Hematopoietic multipotent progenitor cell treated with erythropoietin and hydrocortisone succinate and interleukin-3 and kit ligand, for 17 days (in vitro differentiated cells): ENCODE data around the gene OR1F1.
A peak's percentile ranks its signal among the peaks of the same experiment; 100 is the strongest.
"Not testable (repeated sequence)": the region's sequence is repeated elsewhere in the genome, so short reads cannot be mapped to it uniquely, and the experiment has no call there.

Source experiments
- DNase-seq: peaks from one replicate; pipeline ENCODE4 v3.0.0-alpha.2; 2015; ENCODE audit warnings: low spot score

The OR1F1 gene

DNA sequence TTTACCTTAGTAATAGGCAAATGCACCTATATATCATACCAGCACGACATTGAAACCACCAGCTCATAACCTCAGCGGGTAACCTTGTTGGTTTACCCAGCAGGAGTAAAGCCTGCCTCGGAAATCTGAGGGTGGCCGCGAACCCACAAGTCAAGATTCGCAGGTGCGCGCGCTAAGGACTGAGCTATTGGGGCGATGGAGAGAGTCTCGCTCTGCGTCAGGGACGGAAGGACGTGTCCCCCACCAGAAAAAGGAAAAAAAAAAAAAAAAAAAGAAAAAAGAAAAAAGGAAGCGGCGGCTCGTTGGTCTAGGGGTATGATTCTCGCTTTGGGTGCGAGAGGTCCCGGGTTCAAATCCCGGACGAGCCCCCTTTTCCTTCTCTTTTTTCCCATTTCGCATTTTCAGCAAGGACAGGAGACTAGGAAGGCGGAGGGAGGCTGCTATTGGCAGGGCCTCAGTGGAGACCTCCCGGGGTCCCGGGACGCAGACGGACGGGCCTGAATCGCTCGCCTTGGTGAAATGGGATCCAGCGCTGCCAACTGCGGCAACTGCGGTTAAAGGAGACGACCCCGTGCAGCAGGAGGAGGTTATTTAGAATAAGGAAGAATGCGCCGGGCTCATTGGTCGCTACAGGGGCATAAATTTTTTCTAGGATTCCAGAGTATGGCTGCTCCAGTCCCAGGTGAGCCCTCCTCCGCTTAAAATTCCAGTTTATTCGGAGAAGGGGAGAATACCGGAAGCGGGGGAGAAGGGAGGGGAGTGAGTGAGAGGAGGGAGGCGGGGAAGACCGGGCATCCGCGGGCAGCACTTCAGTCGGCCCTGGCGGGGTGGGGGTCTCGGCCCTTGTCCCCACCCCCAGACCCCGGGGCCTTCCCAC lies at the start of gene OR1F1:
OR1F1 (plus strand) TSS at position 407 of the 877 bp plus-strand sequence.
- no peak for DNase-seq

GRCh38 chr16:3138342-3138741 lies 49.7 kb upstream of the OR1F1 start:
- no peak for DNase-seq

DNA sequence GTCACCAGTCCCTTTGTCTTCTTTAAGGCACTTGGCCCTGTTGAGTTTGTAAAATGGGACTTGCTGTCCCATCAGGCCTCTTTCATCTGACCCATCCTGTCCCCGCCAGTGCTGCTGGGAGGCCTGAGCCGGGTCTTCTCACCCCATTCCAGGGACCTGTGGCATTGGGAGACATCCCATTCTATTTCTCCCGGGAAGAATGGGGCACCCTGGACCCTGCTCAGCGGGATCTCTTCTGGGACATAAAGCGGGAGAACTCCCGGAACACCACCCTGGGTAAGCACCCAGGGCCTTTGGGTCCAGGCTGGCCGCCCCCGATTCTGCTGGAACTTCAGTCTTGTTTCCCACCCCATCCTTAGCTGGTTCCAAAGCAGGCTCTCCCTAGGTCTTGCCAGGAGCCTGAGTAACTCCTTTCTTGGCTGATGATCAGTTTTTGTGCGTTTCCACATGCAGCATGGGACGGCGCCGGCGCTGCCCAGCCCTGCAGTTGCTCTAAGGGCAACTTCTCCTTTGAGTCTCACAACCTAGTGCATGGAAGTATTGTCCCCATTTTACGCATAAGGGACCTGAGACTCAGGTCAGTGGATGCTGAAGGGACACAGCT lies 49.1 kb upstream of the OR1F1 start:
- DNase-seq = no peak

DNA sequence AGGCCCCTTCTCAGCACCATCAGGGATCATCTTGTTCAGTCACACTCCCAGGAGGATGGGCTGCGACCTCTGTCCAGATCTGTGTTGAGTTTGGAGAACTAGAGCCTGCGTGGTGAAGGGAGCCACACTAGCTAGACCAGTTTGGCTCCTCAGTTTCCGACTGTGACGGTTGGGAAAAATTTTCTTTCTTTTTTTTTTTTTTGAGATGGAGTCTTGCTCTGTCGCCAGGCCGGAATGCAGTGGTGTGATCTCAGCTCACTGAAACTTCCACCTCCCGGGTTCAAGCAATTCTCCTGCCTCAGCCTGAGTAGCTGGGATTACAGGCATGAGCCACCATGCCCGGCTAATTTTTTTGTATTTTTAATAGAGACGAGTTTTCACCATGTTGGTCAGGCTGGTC lies 48.4 kb upstream of the OR1F1 start:
- DNase-seq = not testable (repeated sequence)

DNA sequence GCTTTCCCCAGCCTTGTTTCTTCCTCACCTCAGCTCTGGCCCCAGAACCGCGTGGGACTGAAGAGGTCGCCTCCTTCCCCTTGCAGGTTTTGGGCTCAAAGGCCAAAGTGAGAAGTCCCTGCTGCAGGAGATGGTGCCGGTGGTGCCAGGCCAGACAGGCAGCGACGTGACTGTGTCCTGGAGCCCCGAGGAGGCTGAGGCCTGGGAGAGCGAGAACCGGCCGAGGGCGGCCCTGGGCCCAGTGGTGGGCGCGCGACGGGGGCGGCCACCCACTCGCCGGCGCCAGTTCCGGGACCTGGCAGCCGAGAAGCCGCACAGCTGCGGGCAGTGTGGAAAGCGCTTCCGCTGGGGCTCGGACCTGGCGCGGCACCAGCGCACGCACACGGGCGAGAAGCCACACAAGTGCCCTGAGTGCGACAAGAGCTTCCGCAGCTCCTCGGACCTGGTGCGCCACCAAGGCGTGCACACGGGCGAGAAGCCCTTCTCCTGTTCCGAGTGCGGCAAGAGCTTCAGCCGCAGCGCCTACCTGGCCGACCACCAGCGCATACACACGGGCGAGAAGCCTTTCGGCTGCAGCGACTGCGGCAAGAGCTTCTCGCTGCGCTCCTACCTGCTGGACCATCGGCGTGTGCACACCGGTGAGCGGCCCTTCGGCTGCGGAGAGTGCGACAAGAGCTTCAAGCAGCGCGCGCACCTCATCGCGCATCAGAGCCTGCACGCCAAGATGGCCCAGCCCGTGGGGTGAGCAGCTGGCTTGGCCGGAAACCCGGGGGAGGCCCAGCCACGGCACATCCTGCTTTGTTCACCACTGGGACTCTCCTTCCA lies 47.2 kb upstream of the OR1F1 start:
- no peak for DNase-seq

- no peak for DNase-seq
Observed at GRCh38 chr16:3141781-3142311, 46.2 kb upstream of the OR1F1 start.

- no peak for DNase-seq
Observed at GRCh38 chr16:3142327-3142726, 45.7 kb upstream of the OR1F1 start.

DNA sequence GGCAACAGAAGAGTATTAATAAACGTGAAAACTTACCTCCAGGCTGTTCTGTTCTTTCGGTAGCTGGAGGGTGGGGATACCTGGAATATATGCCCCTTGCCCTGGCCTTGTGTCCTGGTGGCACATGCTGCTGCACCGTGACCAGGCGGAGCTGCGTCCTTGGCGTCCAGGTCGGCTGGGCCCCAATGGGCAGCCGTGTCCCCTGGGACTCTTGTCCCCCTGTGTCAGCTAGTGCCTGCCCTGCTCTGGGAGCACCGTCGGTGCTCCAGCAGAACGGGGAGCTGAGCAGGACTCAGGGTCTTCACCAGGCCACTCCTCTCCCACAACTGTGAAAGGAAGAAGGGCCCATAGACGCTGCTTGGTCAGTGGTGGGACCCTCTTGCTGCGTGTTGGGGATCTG lies 45.2 kb upstream of the OR1F1 start:
- DNase-seq = no peak

DNA sequence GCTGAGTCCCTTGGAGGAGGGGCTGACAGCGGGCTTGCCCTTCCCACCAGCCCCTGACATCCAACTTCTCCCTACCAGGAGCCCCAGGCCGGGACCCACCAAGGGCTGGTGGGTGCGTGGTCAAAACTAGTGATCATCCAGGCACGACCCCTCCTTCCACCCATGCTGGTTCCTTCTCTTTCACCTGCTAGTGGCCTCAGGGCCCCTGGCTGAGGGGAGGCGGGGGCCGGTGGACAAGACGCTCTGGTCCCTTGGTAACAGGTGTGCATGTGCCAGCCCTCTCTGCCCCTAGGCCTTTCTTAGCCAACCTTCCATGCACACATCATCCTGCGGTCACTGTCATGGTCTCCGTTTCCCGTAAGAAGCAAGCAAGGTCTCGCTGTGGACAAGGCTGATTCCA lies 44.8 kb upstream of the OR1F1 start:
- DNase-seq = no peak

DNA sequence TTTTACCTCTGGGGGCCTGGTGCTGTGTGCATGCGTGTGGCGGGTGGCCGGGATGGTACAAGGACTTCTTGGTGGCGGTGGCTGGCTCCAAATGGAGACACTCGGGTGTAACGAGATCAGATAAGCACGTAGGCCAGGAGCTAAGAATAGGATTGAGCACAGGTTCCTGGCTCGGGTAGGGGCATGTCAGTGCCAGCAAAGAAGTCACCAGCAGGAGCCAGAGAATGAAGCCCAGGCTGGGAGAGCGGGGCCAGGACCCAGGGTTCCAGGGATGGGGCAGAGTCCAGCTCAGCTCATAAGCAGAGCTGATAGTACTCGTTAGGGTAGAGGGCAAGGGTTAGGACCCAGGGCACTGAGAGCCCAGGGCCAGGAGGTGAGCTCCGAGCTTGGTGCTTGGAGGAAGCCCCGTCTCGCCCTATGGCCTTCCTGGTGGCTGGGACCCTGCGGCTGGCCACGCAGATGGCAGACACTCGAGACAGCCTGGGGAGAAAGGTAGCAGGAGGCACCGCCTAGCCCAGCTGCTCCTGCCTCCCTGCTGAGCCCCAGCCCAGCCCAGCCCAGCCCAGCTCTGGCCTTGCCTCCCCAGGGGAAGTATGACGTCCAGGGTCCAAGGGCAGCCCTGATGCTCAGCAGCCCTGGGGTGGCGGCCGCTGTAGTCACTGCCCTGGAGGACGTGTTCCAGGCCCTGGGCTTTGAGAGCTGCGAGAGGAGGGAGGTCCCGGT lies 44.2 kb upstream of the OR1F1 start:
- no peak for DNase-seq

- DNase-seq = no peak
Observed at GRCh38 chr16:3144321-3144983, 43.6 kb upstream of the OR1F1 start.

GRCh38 chr16:3145151-3145550 lies 42.9 kb upstream of the OR1F1 start:
- DNase-seq = no peak

DNA sequence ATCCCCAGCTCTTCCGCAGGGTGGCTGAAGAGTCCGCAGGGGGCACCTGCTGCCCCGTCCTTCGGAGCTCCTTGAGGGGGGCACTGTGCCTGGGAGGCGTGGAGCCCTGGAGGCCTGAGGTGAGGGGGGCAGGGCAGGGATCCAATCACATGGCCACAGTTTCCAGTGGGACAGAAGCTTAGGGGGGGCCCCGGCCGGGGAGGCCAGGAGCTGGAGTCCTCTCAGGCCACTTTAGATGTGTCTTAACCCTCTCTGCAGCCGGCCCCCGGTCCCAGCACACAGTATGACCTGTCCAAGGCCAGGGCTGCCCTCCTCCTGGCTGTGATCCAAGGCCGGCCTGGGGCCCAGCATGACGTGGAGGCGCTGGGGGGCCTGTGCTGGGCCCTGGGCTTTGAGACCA lies 42.3 kb upstream of the OR1F1 start:
- no peak for DNase-seq

- DNase-seq = no peak
Observed at GRCh38 chr16:3147046-3147756, 40.8 kb upstream of the OR1F1 start.

GRCh38 chr16:3147757-3148104 lies 40.3 kb upstream of the OR1F1 start:
- no peak for DNase-seq

- no peak for DNase-seq
Observed at GRCh38 chr16:3148256-3149192, 39.5 kb upstream of the OR1F1 start.

DNA sequence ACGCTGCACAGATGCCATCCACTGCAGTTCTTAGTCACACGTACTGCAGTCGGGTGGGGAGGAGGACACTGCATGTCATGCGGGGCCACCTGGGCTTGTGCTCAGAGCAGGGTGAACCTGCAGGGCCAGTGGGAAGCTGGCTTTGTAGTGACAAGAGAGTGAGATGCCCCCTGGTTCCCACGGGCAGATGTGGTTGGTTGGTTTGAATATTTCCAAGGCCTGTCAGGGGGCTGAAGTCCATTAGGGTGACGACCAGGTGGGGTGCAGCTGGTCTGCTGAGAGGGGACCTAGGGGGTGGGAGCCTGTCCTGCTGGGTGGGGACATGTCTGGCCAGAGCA lies 38.8 kb upstream of the OR1F1 start:
- no peak for DNase-seq

DNA sequence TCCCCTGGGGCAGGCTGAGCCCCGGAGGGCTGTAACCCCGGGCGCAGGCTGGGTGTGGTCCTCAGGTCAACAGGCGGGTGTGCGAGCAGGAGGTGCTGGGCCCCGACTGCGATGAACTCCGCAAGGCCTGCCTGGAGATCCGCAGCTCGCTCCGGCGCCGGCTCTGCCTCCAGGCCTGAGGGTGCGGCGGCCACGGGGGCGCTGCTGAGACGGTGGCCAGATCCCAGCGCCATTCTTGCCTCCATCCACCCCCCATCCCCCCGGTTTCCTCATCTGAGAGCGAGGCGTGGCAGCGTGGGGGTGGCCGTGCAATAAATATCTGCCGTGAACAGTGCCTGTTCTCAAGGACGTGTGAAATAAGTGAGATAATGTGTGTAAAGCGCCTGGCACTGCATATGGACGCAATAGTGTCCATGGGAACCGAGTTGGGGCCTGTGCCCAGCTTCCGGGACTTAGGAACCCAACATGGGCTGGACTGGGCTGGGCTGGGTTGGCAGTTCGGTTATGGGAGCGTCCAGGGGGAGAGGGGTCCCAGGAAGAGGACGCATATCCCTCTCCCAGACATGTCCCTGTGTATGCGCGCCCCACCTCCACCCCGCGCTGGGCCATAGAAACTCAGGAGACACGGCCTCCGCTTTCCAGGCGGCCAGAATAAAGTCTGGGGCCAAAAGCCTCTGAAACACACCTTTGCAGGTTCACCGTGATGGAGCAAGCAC lies 38.2 kb upstream of the OR1F1 start:
- DNase-seq = peak; percentile 52
